Adrenal gland (tissue), 5 donors: ENCODE results near the gene FANCL.

ENCODE experiments used
- CTCF ChIP-seq, 6 experiments: fragments of 450-650 bp in 4 of 6; fragments of 200-600 bp in 2 of 6; sonication (generic) in 1 of 6; IDR thresholded peaks; 1 replicate in 5 of 6; 2 replicates in 1 of 6; pipeline versions ENCODE4 v1.5.1 to v1.8.0; 2016 to 2021; ENCODE audit warnings: antibody characterized with exemption in 6 of 6, mild to moderate bottlenecking in 2 of 6, moderate library complexity in 1 of 6
- POLR2A ChIP-seq, 2 donors: fragments of 450-650 bp; IDR thresholded peaks; one replicate each; pipeline ENCODE4 v1.6.1; 2017; ENCODE audit warnings: antibody characterized with exemption in 2 of 2, mild to moderate bottlenecking in 2 of 2, moderate library complexity in 1 of 2
- donor health status: DM: no; HTN: no; CAD: no.

GRCh38 chr2:58221909-58222308 lies 19.2 kb downstream of the FANCL start:
- TF ChIP-seq CTCF (IDR thresholded peaks at IDR 0.05) (no peak), POLR2A (IDR thresholded peaks at IDR 0.05) (no peak)
